A673 (cell line): ENCODE measurements around the gene MTERF1. TPM values are rescaled to one million over a fixed set of nuclear protein-coding genes. Genes with fewer than 3 reads are reported as not detected.
A peak's percentile ranks its signal among the peaks of the same experiment; 100 is the strongest.

Source experiments
- BruUV-seq: library from RNA; stranded (reverse); fragments of 400-500 nt; replicated peaks from 2 replicates; lab custom pipeline; 2021; lab: Mats Ljungman, UMichigan
- CTCF ChIA-PET: fragments of 300-600 bp; sonication (Branson Sonifier 250); formaldehyde crosslinking; loops from one replicate; lab custom pipeline; 2022; ENCODE audit warnings: antibody characterized with exemption; lab: Charles Lee
- POLR2A ChIA-PET: fragments of 300-600 bp; sonication (Branson Sonifier 250); formaldehyde crosslinking; loops from one replicate; lab custom pipeline; 2022; ENCODE audit warnings: antibody characterized with exemption; ENCODE audit not compliant: low non-redundant PET; lab: Charles Lee
- DNase-seq: peaks from one replicate; pipeline ENCODE4 v3.0.0-alpha.2; 2015; ENCODE audit warnings: low spot score
- H3K27ac ChIP-seq: fragments of 200-600 bp; sonication (generic); 2 replicates; pipeline ENCODE4 v1.5.1; 2016; ENCODE audit warnings: mixed run types, low read depth, mild to moderate bottlenecking, mixed read lengths, antibody characterized with exemption, low read length; ENCODE audit not compliant: poor library complexity, severe bottlenecking
- H3K27me3 ChIP-seq: fragments of 200-600 bp; sonication (generic); replicated peaks from 2 replicates; pipeline ENCODE4 v1.6.1; 2017; ENCODE audit warnings: mixed run types, low read depth, mild to moderate bottlenecking, mixed read lengths, antibody characterized with exemption, low read length; ENCODE audit not compliant: insufficient read depth, poor library complexity
- H3K36me3 ChIP-seq: fragments of 200-600 bp; sonication (generic); 2 replicates; pipeline ENCODE4 v1.6.1; 2016; ENCODE audit warnings: mixed run types, mild to moderate bottlenecking, mixed read lengths, antibody characterized with exemption, low read length; ENCODE audit not compliant: insufficient read depth, poor library complexity, severe bottlenecking
- H3K4me1 ChIP-seq: fragments of 200-600 bp; sonication (generic); 2 replicates; pipeline ENCODE4 v1.6.1; 2017; ENCODE audit warnings: mixed run types, mild to moderate bottlenecking, mixed read lengths, antibody characterized with exemption, low read length; ENCODE audit not compliant: insufficient read depth, poor library complexity, severe bottlenecking
- H3K4me3 ChIP-seq: fragments of 200-600 bp; sonication (generic); 2 replicates; pipeline ENCODE4 v1.5.1; 2016; ENCODE audit warnings: low read depth, mixed run types, mild to moderate bottlenecking, mixed read lengths, low read length; ENCODE audit not compliant: poor library complexity, severe bottlenecking
- H3K9me3 ChIP-seq: fragments of 200-600 bp; sonication (generic); 2 replicates; pipeline ENCODE4 v1.6.1; 2016; ENCODE audit warnings: mixed run types, low read depth, mild to moderate bottlenecking, mixed read lengths, antibody characterized with exemption, low read length; ENCODE audit not compliant: poor library complexity, severe bottlenecking
- CTCF ChIP-seq: fragments of 300-800, 200-600 bp; sonication (generic); conservative IDR thresholded peaks from 2 replicates; pipeline ENCODE4 v1.5.1; 2017; ENCODE audit warnings: low read depth, mild to moderate bottlenecking, antibody characterized with exemption, low read length, moderate library complexity, mixed read lengths
- EZH2 ChIP-seq: fragments of 200-600 bp; sonication (generic); IDR thresholded peaks from 2 replicates; pipeline ENCODE4 v1.6.1; 2017; ENCODE audit warnings: borderline replicate concordance, low read depth, mild to moderate bottlenecking, mixed read lengths, antibody characterized with exemption, low read length; ENCODE audit not compliant: poor library complexity, severe bottlenecking
- intact Hi-C: fragments of 100-400 bp; cut with micrococcal nuclease; formaldehyde crosslinking; loops from one replicate; pipeline ENCODE4 v1.10.0; 2022; ENCODE audit not compliant: unreplicated experiment
- total RNA-seq: library from RNA; stranded (reverse); gene quantifications from 2 replicates; pipeline ENCODE4 v1.2.3, GENCODE V29; 2021

The MTERF1 gene
- total RNA-seq, 1 experiment from 2014 or later: 31.9 TPM

DNA sequence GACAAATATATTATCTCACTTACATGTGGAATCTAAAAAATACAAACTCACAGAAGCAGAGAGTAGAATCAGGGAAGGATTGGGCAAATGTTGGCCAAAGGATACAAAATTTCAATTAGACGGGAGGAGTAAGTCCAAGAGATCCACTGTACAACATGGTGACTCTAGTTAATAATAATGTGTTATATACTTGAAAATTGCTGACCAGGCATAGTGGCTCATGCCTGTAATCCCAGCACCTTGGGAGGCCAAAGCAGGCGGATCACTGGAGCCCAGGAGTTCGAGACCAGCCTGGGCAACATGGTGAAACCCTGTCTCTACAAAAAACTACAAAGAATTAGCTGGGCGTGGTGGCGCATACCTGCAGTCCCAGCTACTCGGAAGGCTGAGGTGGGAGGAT is 16.4 kb downstream of the MTERF1 start:
- intact Hi-C loops: no loop called here
- H3K4me3 ChIP-seq: no peak overlapping the region
- H3K9me3 ChIP-seq: no peaks in the 10 kb centered on the region
- ChIA-PET CTCF (no interaction called here), POLR2A (no interaction called here)
- peak overlapping the region; percentile 53 for H3K27ac ChIP-seq
- H3K36me3 ChIP-seq: no peaks in the 10 kb centered on the region
- no peak for TF ChIP-seq EZH2
- TF ChIP-seq CTCF: no peak
- BruUV-seq: no TSS peak
- DNase-seq: no peak
- no peaks in the 10 kb centered on the region for H3K27me3 ChIP-seq
- peaks cover 40% of the 10 kb centered on the region for H3K4me1 ChIP-seq

DNA sequence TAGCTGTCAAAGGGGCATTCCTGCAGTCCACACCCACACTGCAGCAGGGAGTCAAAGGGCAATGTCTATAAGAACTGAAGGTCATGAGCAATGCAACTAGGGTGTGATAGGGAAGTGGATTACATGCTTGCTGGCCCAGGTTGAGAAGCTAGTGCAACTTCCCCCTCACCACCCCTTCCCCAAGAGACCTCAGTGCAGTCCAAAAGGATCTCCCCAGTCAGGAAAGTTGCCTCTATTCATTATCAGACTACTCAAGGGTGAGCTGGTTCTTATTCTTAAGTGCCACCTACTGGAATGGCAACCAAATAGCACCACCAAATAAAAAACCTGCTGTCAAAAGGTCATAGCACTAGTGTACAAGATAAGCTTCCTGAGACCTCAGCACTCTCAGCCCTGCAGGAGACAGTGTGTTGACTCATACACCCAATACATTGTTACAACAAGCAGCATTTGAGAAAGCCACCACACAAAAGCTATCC is 28.2 kb downstream of the MTERF1 start:
- peak; percentile 57 for DNase-seq
- Histone ChIP-seq H3K27me3 (no peaks in the 10 kb centered on the region), H3K27ac (no peak overlapping the region), H3K36me3 (peaks cover 5% of the 10 kb centered on the region), H3K4me3 (no peak overlapping the region), H3K9me3 (peaks cover 40% of the 10 kb centered on the region), H3K4me1 (peaks cover 7% of the 10 kb centered on the region)
- intact Hi-C loops: no loop called here
- TF ChIP-seq CTCF (peak; percentile 42; the same call in 1 of the 2 replicates), EZH2 (no peak)
- ChIA-PET CTCF (interaction anchor here (0.7 to 1.1 kb wide), 2 partner anchors 16 to 22 kb away, joined by 3 to 5 read pairs; no protein-coding TSS in a partner anchor), POLR2A (no interaction called here)
- BruUV-seq: no TSS peak

DNA sequence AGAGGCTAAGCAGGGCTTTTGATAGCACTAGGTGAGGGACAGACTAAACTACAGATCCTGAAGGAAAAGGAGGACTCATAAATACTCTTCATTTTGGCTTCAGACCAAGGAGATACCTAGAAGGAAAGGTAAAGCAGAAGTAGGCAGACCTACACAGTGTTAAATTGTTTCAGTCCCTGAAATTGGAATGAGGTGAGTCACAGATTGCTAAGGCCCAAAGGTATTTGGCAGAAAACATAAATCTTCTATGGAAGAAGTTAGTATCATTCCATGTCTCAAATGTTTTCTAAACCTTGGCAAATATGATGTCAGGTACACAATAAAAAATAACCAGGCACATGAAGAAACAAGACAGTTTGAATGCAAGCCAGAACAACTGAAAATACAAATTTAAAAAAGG is 30.0 kb downstream of the MTERF1 start:
- intact Hi-C loops: no loop called here

More for the DNA sequence above, 30.0 kb downstream of the MTERF1 start:
- Histone ChIP-seq H3K27ac (no peak overlapping the region), H3K4me3 (no peak overlapping the region), H3K36me3 (peaks cover 5% of the 10 kb centered on the region), H3K9me3 (peaks cover 28% of the 10 kb centered on the region), H3K27me3 (no peaks in the 10 kb centered on the region), H3K4me1 (peaks cover 19% of the 10 kb centered on the region)
- POLR2A ChIA-PET: no interaction called here
- no peak for DNase-seq
- CTCF ChIA-PET: no interaction called here
- TF ChIP-seq EZH2 (no peak), CTCF (no peak)
- no TSS peak for BruUV-seq
